HCT116 (cell line): Measurements from ENCODE around the gene TBC1D23. TPM values are rescaled to one million over a fixed set of nuclear protein-coding genes. Genes with fewer than 3 reads are reported as not detected.

ENCODE experiments used
- ATAC-seq: fragments of 200-7000 bp; cut with Tn5 transposase; 2 replicates; pipeline ENCODE4 v1.9.1; 2020; ENCODE audit warnings: mild to moderate bottlenecking, moderate library complexity
- BruUV-seq: library from RNA; stranded (reverse); fragments of 400-500 nt; replicated peaks from 2 replicates; lab custom pipeline; 2021; lab: Mats Ljungman, UMichigan
- CTCF ChIA-PET: fragments of 300-600 bp; sonication (Branson Sonifier 250); formaldehyde crosslinking; loops from one replicate; lab custom pipeline; 2021; ENCODE audit warnings: antibody characterized with exemption; lab: Charles Lee
- POLR2A ChIA-PET: fragments of 300-600, 350-600 bp; sonication (Branson Sonifier 250); formaldehyde crosslinking; loops from one replicate; lab custom pipeline; 2021; ENCODE audit warnings: antibody characterized with exemption; lab: Charles Lee
- RAD21 ChIA-PET, 2 experiments: fragments of 300-600 bp; sonication (Branson Sonifier 250); formaldehyde crosslinking; loops; one replicate each; lab custom pipeline; 2023; ENCODE audit warnings: low total read pairs in 2 of 2; ENCODE audit not compliant: uncharacterized antibody in 2 of 2, unreplicated experiment in 2 of 2, low non-redundant PET in 1 of 2; lab: Charles Lee
- DNase-seq: peaks from one replicate; pipeline ENCODE4 v3.0.0-alpha.2; 2010; ENCODE audit warnings: low read depth, low spot score
- H2AFZ ChIP-seq: fragments of 200-600 bp; shearing (Covaris generic), sonication (generic); 2 replicates; pipeline ENCODE4 v1.6.1; 2017; ENCODE audit warnings: low read depth, mixed run types, mixed read lengths, antibody characterized with exemption, low read length; ENCODE audit not compliant: poor library complexity, severe bottlenecking
- H3K27ac ChIP-seq: 2 replicates; pipeline ENCODE4 v1.5.1; 2012; ENCODE audit warnings: low read depth, low read length
- H3K27me3 ChIP-seq: fragments of 200-600 bp; sonication (generic); 2 replicates; pipeline ENCODE4 v1.6.1; 2016; ENCODE audit warnings: mixed run types, low read length, mixed read lengths; ENCODE audit not compliant: insufficient read depth
- H3K36me3 ChIP-seq, 2 experiments: fragments of 200-500 bp in 1 of 2; fragments of 200-600 bp in 1 of 2; sonication (Bioruptor generic) in 1 of 2; sonication (generic) in 1 of 2; 2 replicates each; pipeline versions ENCODE4 v1.5.1 to v1.6.1; 2014 to 2016; ENCODE audit warnings: low read length in 2 of 2, inconsistent platforms in 1 of 2, mixed read lengths in 1 of 2, mixed run types in 1 of 2; ENCODE audit not compliant: insufficient read depth in 2 of 2, control insufficient read depth in 1 of 2
- H3K4me1 ChIP-seq, 2 experiments: fragments of 200-600 bp in 1 of 2; sonication (generic) in 1 of 2; 2 replicates each; pipeline versions ENCODE4 v1.5.1 to v1.6.1; 2012 to 2017; ENCODE audit warnings: low read length in 2 of 2, inconsistent platforms in 1 of 2, mild to moderate bottlenecking in 1 of 2, mixed read lengths in 1 of 2, mixed run types in 1 of 2, moderate library complexity in 1 of 2; ENCODE audit not compliant: insufficient read depth in 2 of 2, control insufficient read depth in 1 of 2
- H3K4me2 ChIP-seq: fragments of 200-600 bp; sonication (generic); 2 replicates; pipeline ENCODE4 v1.6.1; 2017; ENCODE audit warnings: mixed run types, low read length, mixed read lengths
- H3K4me3 ChIP-seq, 2 experiments: fragments of 200-600 bp in 1 of 2; sonication (generic) in 1 of 2; replicated peaks in 1 of 2; 2 replicates each; pipeline ENCODE4 v1.5.1; 2011 to 2016; ENCODE audit warnings: low read length in 2 of 2, control low read depth in 1 of 2, low read depth in 1 of 2, mild to moderate bottlenecking in 1 of 2, mixed read lengths in 1 of 2, mixed run types in 1 of 2
- H3K79me2 ChIP-seq: fragments of 200-600 bp; sonication (generic); 2 replicates; pipeline ENCODE4 v1.6.1; 2017; ENCODE audit warnings: mild to moderate bottlenecking, mixed run types, low read length, moderate library complexity, mixed read lengths; ENCODE audit not compliant: insufficient read depth
- H3K9ac ChIP-seq: fragments of 200-600 bp; sonication (generic); 2 replicates; pipeline ENCODE4 v1.6.1; 2016; ENCODE audit warnings: low read length, mixed read lengths
- H3K9me2 ChIP-seq: fragments of 200-600 bp; sonication (generic), shearing (Covaris generic); 2 replicates; pipeline ENCODE4 v1.6.1; 2017; ENCODE audit warnings: mixed run types, mild to moderate bottlenecking, moderate library complexity; ENCODE audit not compliant: insufficient read depth
- H3K9me3 ChIP-seq, 2 experiments: fragments of 200-500 bp in 1 of 2; fragments of 200-600 bp in 1 of 2; sonication (Bioruptor generic) in 1 of 2; sonication (generic) in 1 of 2; 2 replicates each; pipeline ENCODE4 v1.6.1; 2014 to 2017; ENCODE audit warnings: low read length in 2 of 2, mixed read lengths in 2 of 2, inconsistent platforms in 1 of 2, low read depth in 1 of 2, mild to moderate bottlenecking in 1 of 2, mixed run types in 1 of 2, moderate library complexity in 1 of 2; ENCODE audit not compliant: control insufficient read depth in 1 of 2, insufficient read depth in 1 of 2
- H4K20me1 ChIP-seq: fragments of 200-600 bp; sonication (generic), shearing (Covaris generic); 2 replicates; pipeline ENCODE4 v1.6.1; 2017; ENCODE audit warnings: mixed run types, mild to moderate bottlenecking, moderate library complexity; ENCODE audit not compliant: insufficient read depth
- ELF1 ChIP-seq: IDR thresholded peaks from 2 replicates; pipeline ENCODE4 v1.6.1; 2012; ENCODE audit warnings: low read depth, borderline replicate concordance
- EZH2phosphoT487 ChIP-seq: fragments of 200-600 bp; IDR thresholded peaks from 2 replicates; pipeline ENCODE4 v1.6.1; 2018; ENCODE audit warnings: antibody characterized with exemption, borderline replicate concordance
- JUND ChIP-seq: IDR thresholded peaks from 2 replicates; pipeline ENCODE4 v1.6.1; 2012
- POLR2A ChIP-seq: IDR thresholded peaks from 2 replicates; pipeline ENCODE4 v1.7.0; 2011; ENCODE audit warnings: borderline replicate concordance; ENCODE audit not compliant: insufficient read depth, insufficient read length; ENCODE audit errors: extremely low read depth
- POLR2AphosphoS5 ChIP-seq: IDR thresholded peaks from 2 replicates; pipeline ENCODE4 v1.6.1; 2011; ENCODE audit warnings: mild to moderate bottlenecking, low read depth, low read length, moderate library complexity
- REST ChIP-seq: IDR thresholded peaks from 2 replicates; pipeline ENCODE4 v1.6.1; 2012; ENCODE audit warnings: low read depth
- SIN3A ChIP-seq: IDR thresholded peaks from 2 replicates; pipeline ENCODE4 v1.6.1; 2012; ENCODE audit warnings: low read depth
- SP1 ChIP-seq: IDR thresholded peaks from 2 replicates; pipeline ENCODE4 v1.6.1; 2012; ENCODE audit warnings: low read depth
- TCF7L2 ChIP-seq: IDR thresholded peaks from 2 replicates; pipeline ENCODE4 v1.7.0; 2011; ENCODE audit warnings: borderline replicate concordance, inconsistent platforms; ENCODE audit not compliant: insufficient read depth, insufficient read length; ENCODE audit errors: extremely low read depth
- YY1 ChIP-seq: IDR thresholded peaks from 2 replicates; pipeline ENCODE4 v1.6.1; 2011; ENCODE audit warnings: low read length, low read depth, moderate library complexity, mild to moderate bottlenecking; ENCODE audit not compliant: insufficient replicate concordance; ENCODE audit errors: extremely low read depth
- intact Hi-C: fragments of 100-400 bp; cut with micrococcal nuclease; formaldehyde crosslinking; loops from 2 replicates; pipeline ENCODE4 v1.10.0; 2022
- total RNA-seq: library from RNA; stranded (reverse); gene quantifications from one replicate; pipeline ENCODE4 v1.2.1, GENCODE V29; 2021; ENCODE audit not compliant: unreplicated experiment

The TBC1D23 gene
- total RNA-seq, 1 experiment from 2014 or later = 21.9 TPM

GRCh38 chr3:100260685-100261484 is at the start of gene TBC1D23 (continued):
- peak; percentile 59 for TF ChIP-seq POLR2A
- TF ChIP-seq EZH2phosphoT487 = no peak
- peak; percentile 40 for TF ChIP-seq TCF7L2
- TF ChIP-seq SIN3A = peak; percentile 48; the same call in 1 of the 2 replicates
- peak; percentile 75; the same call in 1 of the 2 replicates for TF ChIP-seq SP1

DNA sequence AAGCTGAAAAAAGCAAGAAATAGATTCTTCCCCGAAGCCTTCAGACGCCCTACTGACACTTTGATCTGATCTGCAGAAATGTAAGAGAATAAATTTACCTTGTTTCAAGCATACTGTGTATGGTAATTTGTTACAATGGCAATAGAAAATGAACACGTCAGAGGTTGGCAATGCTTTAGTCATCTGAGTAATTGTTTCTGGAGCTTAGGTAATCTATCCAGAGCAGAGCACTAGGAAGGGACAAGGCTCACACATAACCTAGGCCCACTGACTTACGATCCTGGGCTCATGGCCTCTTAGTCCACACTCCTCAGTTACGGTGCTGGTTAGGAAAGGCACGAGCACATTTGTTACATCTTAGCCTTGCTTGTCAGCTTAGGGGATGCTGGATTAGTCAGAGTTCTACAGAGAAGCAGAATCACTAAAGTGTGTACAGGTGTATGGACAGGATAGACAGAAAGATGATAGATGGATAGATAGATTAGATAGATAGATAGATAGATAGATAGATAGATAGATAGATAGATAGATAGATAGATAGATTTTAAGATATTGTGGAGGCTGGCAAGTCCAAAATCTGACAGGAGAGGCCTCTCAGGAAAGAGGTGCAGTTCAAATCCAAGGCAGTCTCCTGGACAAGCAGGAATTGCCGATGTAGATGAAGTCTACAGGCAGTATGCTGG is 46.8 kb upstream of the TBC1D23 start:
- H3K27me3 ChIP-seq = no peaks in the 10 kb centered on the region
- intact Hi-C loops = no loop called here
- H3K79me2 ChIP-seq = no peaks in the 10 kb centered on the region
- no peaks in the 10 kb centered on the region for H3K4me1 ChIP-seq
- H3K9ac ChIP-seq = no peak overlapping the region
- H3K4me3 ChIP-seq = no peak overlapping the region
- POLR2A ChIA-PET = no interaction called here
- no TSS peak for BruUV-seq
- CTCF ChIA-PET = no interaction called here
- no peaks in the 10 kb centered on the region for H3K9me2 ChIP-seq
- TF ChIP-seq JUND (no peak), YY1 (no peak), REST (no peak), POLR2AphosphoS5 (no peak), POLR2A (no peak), ELF1 (no peak)
- TF ChIP-seq, all 23 proteins: peak for 0
- DNase-seq (no peak), ATAC-seq (no peak)
- Histone ChIP-seq H2AFZ (no peak overlapping the region), H3K36me3 (no peaks in the 10 kb centered on the region), H3K27ac (no peak overlapping the region), H3K9me3 (no peaks in the 10 kb centered on the region), H4K20me1 (no peaks in the 10 kb centered on the region), H3K4me2 (no peak overlapping the region)
- RAD21 ChIA-PET = no interaction called here
